ENCODE measurements around the gene WDR64. TPM values are rescaled to one million over a fixed set of nuclear protein-coding genes. Genes with fewer than 3 reads are reported as not detected.

Gene WDR64
- not detected for total RNA-seq
- total RNA-seq (2013), result 0.27 TPM

- no peak within 1 kb of the TSS for H3K4me3 ChIP-seq (ENCODE audit: low read length)
- no peaks in the 10 kb centered on the region for H3K9me3 ChIP-seq (ENCODE audit: control insufficient read depth, insufficient read depth, low read length)
- Mint-ChIP-seq H3K4me1 (no peaks in the 10 kb centered on the region), H3K27me3 (ENCODE audit: low read depth in 2 of 2) (peaks cover 23 to 34% of the 10 kb centered on the region in 2 donors), H3K9me3 (no peaks in the 10 kb centered on the region), H3K36me3 (no peaks in the 10 kb centered on the region), H3K4me3 (no peak within 1 kb of the TSS), H3K27ac (no peak within 1 kb of the TSS)
- intact Hi-C loops (cut with micrococcal nuclease), result no loop called here
- DNase-seq (no peak), ATAC-seq (no peak)
- no peaks in the 10 kb centered on the region for H3K4me1 ChIP-seq (ENCODE audit: control insufficient read depth, insufficient read depth, low read length)
- H3K36me3 ChIP-seq (ENCODE audit: control insufficient read depth, insufficient read depth, low read length), result no peaks in the 10 kb centered on the region
- 88% methylated on average over 1 of the region's 4 CpGs for WGBS (ENCODE audit: insufficient coverage)
- H3K27ac ChIP-seq (ENCODE audit: low read length), result no peak within 1 kb of the TSS
- no peaks in the 10 kb centered on the region for H3K27me3 ChIP-seq (ENCODE audit: control insufficient read depth, insufficient read depth, low read length)
- TF ChIP-seq, protein P1, sequence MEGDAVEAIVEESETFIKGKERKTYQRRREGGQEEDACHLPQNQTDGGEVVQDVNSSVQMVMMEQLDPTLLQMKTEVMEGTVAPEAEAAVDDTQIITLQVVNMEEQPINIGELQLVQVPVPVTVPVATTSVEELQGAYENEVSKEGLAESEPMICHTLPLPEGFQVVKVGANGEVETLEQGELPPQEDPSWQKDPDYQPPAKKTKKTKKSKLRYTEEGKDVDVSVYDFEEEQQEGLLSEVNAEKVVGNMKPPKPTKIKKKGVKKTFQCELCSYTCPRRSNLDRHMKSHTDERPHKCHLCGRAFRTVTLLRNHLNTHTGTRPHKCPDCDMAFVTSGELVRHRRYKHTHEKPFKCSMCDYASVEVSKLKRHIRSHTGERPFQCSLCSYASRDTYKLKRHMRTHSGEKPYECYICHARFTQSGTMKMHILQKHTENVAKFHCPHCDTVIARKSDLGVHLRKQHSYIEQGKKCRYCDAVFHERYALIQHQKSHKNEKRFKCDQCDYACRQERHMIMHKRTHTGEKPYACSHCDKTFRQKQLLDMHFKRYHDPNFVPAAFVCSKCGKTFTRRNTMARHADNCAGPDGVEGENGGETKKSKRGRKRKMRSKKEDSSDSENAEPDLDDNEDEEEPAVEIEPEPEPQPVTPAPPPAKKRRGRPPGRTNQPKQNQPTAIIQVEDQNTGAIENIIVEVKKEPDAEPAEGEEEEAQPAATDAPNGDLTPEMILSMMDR (IDR thresholded peaks at IDR 0.05), result no peak
Measured at GRCh38 chr1:241652012-241652411, at the start of gene WDR64. Gene WDR64 (plus strand): TSS chr1:241652281. CDS start chr1:241652485, 204 bp downstream.

GRCh38 chr1:241603731-241604245 lies 48.3 kb upstream of the WDR64 start:
- TF ChIP-seq, protein P1 (IDR thresholded peaks at IDR 0.05), result no peak
- Histone ChIP-seq H3K27me3 (ENCODE audit: control insufficient read depth, insufficient read depth, low read length) (no peaks in the 10 kb centered on the region), H3K4me3 (ENCODE audit: low read length) (no peak overlapping the region), H3K36me3 (ENCODE audit: control insufficient read depth, insufficient read depth, low read length) (no peaks in the 10 kb centered on the region), H3K27ac (ENCODE audit: low read length) (no peak overlapping the region), H3K4me1 (ENCODE audit: control insufficient read depth, insufficient read depth, low read length) (no peaks in the 10 kb centered on the region), H3K9me3 (ENCODE audit: control insufficient read depth, insufficient read depth, low read length) (no peaks in the 10 kb centered on the region)
- H3K4me3 Mint-ChIP-seq, result no peak overlapping the region
- 81% methylated on average over 2 of the region's 3 CpGs for WGBS (ENCODE audit: insufficient coverage)
- DNase-seq (no peak), ATAC-seq (no peak)
- intact Hi-C loops (cut with micrococcal nuclease), result no loop called here
- no peaks in the 10 kb centered on the region for H3K36me3 Mint-ChIP-seq
- H3K9me3 Mint-ChIP-seq, result no peaks in the 10 kb centered on the region
- H3K27ac Mint-ChIP-seq, result no peak overlapping the region
- H3K27me3 Mint-ChIP-seq (ENCODE audit: low read depth in 2 of 2), result no peaks in the 10 kb centered on the region
- H3K4me1 Mint-ChIP-seq, result no peaks in the 10 kb centered on the region

DNA sequence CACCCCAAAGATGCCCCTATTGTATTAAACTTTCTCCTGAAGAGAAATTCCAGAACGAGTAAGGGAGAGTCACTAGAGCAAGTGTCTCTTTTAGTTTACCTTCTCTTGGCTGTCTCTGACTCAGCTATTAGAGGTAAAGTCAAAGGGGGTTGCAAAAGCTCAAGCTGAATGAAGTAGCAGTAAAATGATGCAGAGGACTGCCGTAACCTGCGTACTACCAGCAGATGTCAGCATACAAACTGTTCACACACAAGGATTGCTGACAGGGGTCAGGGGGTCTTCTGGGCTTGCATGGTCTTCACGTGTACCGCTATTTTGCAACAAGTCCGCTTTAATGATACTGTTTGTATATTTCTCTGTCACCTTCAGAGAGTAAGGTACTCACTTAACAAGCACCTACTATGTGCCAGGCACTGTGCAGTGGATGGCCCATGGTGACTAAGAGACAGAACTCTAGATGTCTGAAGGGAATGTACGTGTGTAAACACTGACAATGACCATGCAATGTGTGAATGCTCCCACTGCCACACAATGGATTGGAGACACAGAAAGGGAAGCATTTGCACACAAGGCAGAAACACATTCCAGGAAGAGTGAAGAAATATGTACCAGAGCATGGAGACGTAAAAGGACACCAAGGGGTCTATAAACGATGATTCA lies 46.8 kb upstream of the WDR64 start:
- H3K9me3 ChIP-seq (ENCODE audit: control insufficient read depth, insufficient read depth, low read length), result no peaks in the 10 kb centered on the region
- Mint-ChIP-seq H3K36me3 (no peaks in the 10 kb centered on the region), H3K4me3 (no peak overlapping the region), H3K27ac (no peak overlapping the region), H3K4me1 (no peaks in the 10 kb centered on the region), H3K27me3 (ENCODE audit: low read depth in 2 of 2) (no peaks in the 10 kb centered on the region), H3K9me3 (no peaks in the 10 kb centered on the region)
- no peaks in the 10 kb centered on the region for H3K27me3 ChIP-seq (ENCODE audit: control insufficient read depth, insufficient read depth, low read length)
- H3K27ac ChIP-seq (ENCODE audit: low read length), result no peak overlapping the region
- no peaks in the 10 kb centered on the region for H3K4me1 ChIP-seq (ENCODE audit: control insufficient read depth, insufficient read depth, low read length)
- TF ChIP-seq, protein P1 (IDR thresholded peaks at IDR 0.05), result no peak
- DNase-seq (no peak), ATAC-seq (no peak)
- no peaks in the 10 kb centered on the region for H3K36me3 ChIP-seq (ENCODE audit: control insufficient read depth, insufficient read depth, low read length)
- intact Hi-C loops (cut with micrococcal nuclease), result no loop called here
- WGBS (ENCODE audit: insufficient coverage), result 86% methylated on average over 9 of the region's 9 CpGs
- H3K4me3 ChIP-seq (ENCODE audit: low read length), result no peak overlapping the region

GRCh38 chr1:241606544-241606943 lies 45.5 kb upstream of the WDR64 start:
- whole genome bisulfite sequencing (ENCODE audit: insufficient coverage), result 91% methylated on average over 3 of the region's 5 CpGs
- H3K27ac Mint-ChIP-seq, result no peak overlapping the region
- no peaks in the 10 kb centered on the region for H3K4me1 Mint-ChIP-seq
- TF ChIP-seq, protein P1 (IDR thresholded peaks at IDR 0.05), result no peak
- no peak for ATAC-seq
- Histone ChIP-seq H3K36me3 (ENCODE audit: control insufficient read depth, insufficient read depth, low read length) (no peaks in the 10 kb centered on the region), H3K9me3 (ENCODE audit: control insufficient read depth, insufficient read depth, low read length) (no peaks in the 10 kb centered on the region), H3K27ac (ENCODE audit: low read length) (no peak overlapping the region), H3K4me3 (ENCODE audit: low read length) (no peak overlapping the region), H3K4me1 (ENCODE audit: control insufficient read depth, insufficient read depth, low read length) (no peaks in the 10 kb centered on the region), H3K27me3 (ENCODE audit: control insufficient read depth, insufficient read depth, low read length) (no peaks in the 10 kb centered on the region)
- no peaks in the 10 kb centered on the region for H3K27me3 Mint-ChIP-seq (ENCODE audit: low read depth in 2 of 2)
- intact Hi-C loops (cut with micrococcal nuclease), result no loop called here
- no peak for DNase-seq
- no peaks in the 10 kb centered on the region for H3K9me3 Mint-ChIP-seq
- no peak overlapping the region for H3K4me3 Mint-ChIP-seq
- H3K36me3 Mint-ChIP-seq, result no peaks in the 10 kb centered on the region

All from natural killer cell (primary cell).